Gastroesophageal sphincter (tissue), 4 donors: ENCODE measurements around the gene STT3B. TPM values are rescaled to one million over a fixed set of nuclear protein-coding genes. Genes with fewer than 3 reads are reported as not detected.

Source experiments
- ATAC-seq: fragments of 150-250 bp; one replicate; pipeline ENCODE4 v1.9.1; 2016; ENCODE audit warnings: mild to moderate bottlenecking, moderate library complexity
- H3K27ac ChIP-seq, 4 donors: fragments of 200-600 bp; sonication (generic) in 3 of 4; 1 replicate in 3 of 4; 2 replicates in 1 of 4; pipeline ENCODE4 v1.5.1; 2016 to 2019
- H3K27me3 ChIP-seq: fragments of 200-600 bp; sonication (generic); one replicate; pipeline ENCODE4 v1.5.1; 2019
- H3K36me3 ChIP-seq, 2 donors: fragments of 200-600 bp; sonication (generic); one replicate each; pipeline ENCODE4 v1.5.1; 2019; ENCODE audit warnings: control low read depth in 1 of 2
- H3K4me1 ChIP-seq, 3 donors: fragments of 200-600 bp; sonication (generic); 1 replicate in 2 of 3; 2 replicates in 1 of 3; pipeline ENCODE4 v1.5.1; 2016 to 2019; ENCODE audit warnings: control low read depth in 2 of 3
- H3K4me3 ChIP-seq, 2 donors: fragments of 200-600 bp; sonication (generic); one replicate each; pipeline ENCODE4 v1.5.1; 2019; ENCODE audit warnings: mild to moderate bottlenecking in 1 of 2, moderate library complexity in 1 of 2
- H3K9me3 ChIP-seq, 3 donors: fragments of 200-600 bp; sonication (generic); one replicate each; pipeline ENCODE4 v1.5.1; 2017 to 2019; ENCODE audit warnings: control low read depth in 2 of 3
- EP300 ChIP-seq: sonication (generic); formaldehyde crosslinking; IDR thresholded peaks from one replicate; pipeline ENCODE4 v1.6.1; 2017; ENCODE audit warnings: antibody characterized with exemption, mild to moderate bottlenecking
- POLR2A ChIP-seq, 2 donors: fragments of 450-650 bp; IDR thresholded peaks; one replicate each; pipeline ENCODE4 v1.6.1; 2017; ENCODE audit warnings: antibody characterized with exemption in 2 of 2, mild to moderate bottlenecking in 2 of 2, moderate library complexity in 1 of 2
- POLR2AphosphoS5 ChIP-seq: sonication (generic); formaldehyde crosslinking; IDR thresholded peaks from one replicate; pipeline ENCODE4 v1.6.1; 2017; ENCODE audit warnings: antibody characterized with exemption
- WGBS, 2 donors: methylation state at CpG; one replicate each; pipeline ENCODE4 v1.1.5; 2018; ENCODE audit warnings: low coverage in 1 of 2; 5-methylcytosine and 5-hydroxymethylcytosine counted together
- total RNA-seq, 4 donors: library from RNA; depleted of rRNA; stranded (reverse); fragments of >200 nt; gene quantifications; one replicate each; pipeline ENCODE4 v1.1.0, GENCODE V29; 2016
- TF ChIP-seq, protein P1 (sequence below), 4 experiments: fragments of 200-600 bp in 2 of 4; fragments of 450-650 bp in 2 of 4; sonication (generic) in 1 of 4; IDR thresholded peaks; one replicate each; pipeline ENCODE4 v1.5.1; 2017 to 2019; ENCODE audit warnings: antibody characterized with exemption in 4 of 4, mild to moderate bottlenecking in 2 of 4, moderate library complexity in 2 of 4

The STT3B gene
- total RNA-seq, 4 donors from 2014 or later: 75.4 to 107 (median 94.1) TPM

DNA sequence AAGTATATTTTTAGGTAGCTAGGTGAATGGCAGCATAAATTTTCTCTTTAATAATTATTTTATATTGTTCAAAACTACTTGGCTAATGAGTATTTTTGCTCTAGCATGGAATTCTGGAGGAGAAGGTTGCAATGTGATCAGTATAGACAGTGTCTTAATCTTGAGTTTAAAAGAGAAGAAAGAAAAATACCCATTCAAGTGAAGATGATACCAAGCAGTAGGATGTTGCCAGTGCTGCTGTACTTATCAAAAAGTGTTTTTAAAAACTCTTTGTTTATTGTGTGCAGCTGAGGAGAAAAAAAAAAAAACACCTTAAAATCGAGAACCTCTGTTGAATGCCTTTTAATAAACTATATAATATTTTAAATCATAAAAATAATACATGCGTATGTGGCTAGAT lies 47.9 kb downstream of the STT3B start:
- no peaks in the 10 kb centered on the region for H3K9me3 ChIP-seq
- H3K27me3 ChIP-seq: no peaks in the 10 kb centered on the region
- no peak for ATAC-seq
- TF ChIP-seq POLR2AphosphoS5 (no peak), POLR2A (IDR thresholded peaks at IDR 0.05) (no peak), EP300 (no peak)
- TF ChIP-seq, protein P1, sequence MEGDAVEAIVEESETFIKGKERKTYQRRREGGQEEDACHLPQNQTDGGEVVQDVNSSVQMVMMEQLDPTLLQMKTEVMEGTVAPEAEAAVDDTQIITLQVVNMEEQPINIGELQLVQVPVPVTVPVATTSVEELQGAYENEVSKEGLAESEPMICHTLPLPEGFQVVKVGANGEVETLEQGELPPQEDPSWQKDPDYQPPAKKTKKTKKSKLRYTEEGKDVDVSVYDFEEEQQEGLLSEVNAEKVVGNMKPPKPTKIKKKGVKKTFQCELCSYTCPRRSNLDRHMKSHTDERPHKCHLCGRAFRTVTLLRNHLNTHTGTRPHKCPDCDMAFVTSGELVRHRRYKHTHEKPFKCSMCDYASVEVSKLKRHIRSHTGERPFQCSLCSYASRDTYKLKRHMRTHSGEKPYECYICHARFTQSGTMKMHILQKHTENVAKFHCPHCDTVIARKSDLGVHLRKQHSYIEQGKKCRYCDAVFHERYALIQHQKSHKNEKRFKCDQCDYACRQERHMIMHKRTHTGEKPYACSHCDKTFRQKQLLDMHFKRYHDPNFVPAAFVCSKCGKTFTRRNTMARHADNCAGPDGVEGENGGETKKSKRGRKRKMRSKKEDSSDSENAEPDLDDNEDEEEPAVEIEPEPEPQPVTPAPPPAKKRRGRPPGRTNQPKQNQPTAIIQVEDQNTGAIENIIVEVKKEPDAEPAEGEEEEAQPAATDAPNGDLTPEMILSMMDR (IDR thresholded peaks at IDR 0.05): no peak
- WGBS, 2 donors: 77 to 85% methylated on average over 2 of the region's 2 CpGs
- H3K27ac ChIP-seq: no peak overlapping the region
- no peak overlapping the region for H3K4me3 ChIP-seq
- H3K4me1 ChIP-seq: peaks cover 0 to 22% (median 0%) of the 10 kb centered on the region in 3 donors
- no peaks in the 10 kb centered on the region for H3K36me3 ChIP-seq

DNA sequence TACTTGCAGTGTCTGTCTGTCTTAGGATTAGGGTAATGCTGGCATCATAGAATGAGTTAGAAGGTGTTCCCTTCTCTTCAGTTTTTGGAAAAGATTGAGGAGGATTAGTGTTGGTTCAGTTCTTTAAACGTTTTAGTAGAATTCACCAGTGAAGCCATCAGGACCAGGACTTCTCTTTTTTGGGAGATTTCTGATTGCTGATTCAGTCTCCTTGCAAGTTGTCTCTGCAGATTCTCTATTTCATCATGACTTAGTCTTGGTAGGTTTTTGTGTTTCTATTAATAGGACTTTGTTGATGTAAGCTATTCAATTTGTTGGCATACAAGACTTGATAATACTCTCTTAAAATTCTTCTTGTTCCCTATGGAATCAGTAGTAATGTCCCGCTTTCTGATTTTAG lies 48.9 kb downstream of the STT3B start:
- H3K4me1 ChIP-seq: peaks cover 0 to 22% (median 0%) of the 10 kb centered on the region in 3 donors
- TF ChIP-seq POLR2AphosphoS5 (no peak), POLR2A (IDR thresholded peaks at IDR 0.05) (no peak), EP300 (no peak)
- TF ChIP-seq, protein P1 (IDR thresholded peaks at IDR 0.05): no peak
- no peaks in the 10 kb centered on the region for H3K9me3 ChIP-seq
- WGBS, 2 donors: 80 to 84% methylated on average over 2 of the region's 2 CpGs
- H3K27ac ChIP-seq: no peak overlapping the region
- no peaks in the 10 kb centered on the region for H3K36me3 ChIP-seq
- no peaks in the 10 kb centered on the region for H3K27me3 ChIP-seq
- no peak for ATAC-seq
- no peak overlapping the region for H3K4me3 ChIP-seq

DNA sequence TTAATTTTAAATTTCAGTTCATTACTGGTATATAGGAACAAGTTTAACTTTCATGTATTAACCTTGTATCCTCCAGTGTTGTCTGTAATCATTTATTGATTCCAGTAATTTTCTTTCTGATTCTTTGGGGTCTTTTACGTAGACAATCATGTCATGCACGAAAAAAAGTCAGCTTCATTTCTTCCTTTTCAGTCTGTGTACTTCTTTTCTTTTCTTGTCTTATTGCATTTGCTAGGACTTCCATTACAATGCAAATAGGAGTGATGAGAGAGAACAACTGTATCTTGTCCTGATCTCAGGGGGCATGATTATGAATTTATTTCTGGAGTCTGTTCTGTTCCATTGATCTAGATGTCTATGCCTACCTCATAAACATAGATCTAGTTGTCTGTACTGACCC lies 56.5 kb downstream of the STT3B start:
- TF ChIP-seq POLR2AphosphoS5 (no peak), EP300 (no peak), POLR2A (IDR thresholded peaks at IDR 0.05) (no peak)
- TF ChIP-seq, protein P1 (IDR thresholded peaks at IDR 0.05): no peak
- ATAC-seq: no peak
- H3K9me3 ChIP-seq: peaks cover 0 to 17% (median 0%) of the 10 kb centered on the region in 3 donors
- H3K27me3 ChIP-seq: no peaks in the 10 kb centered on the region
- H3K4me1 ChIP-seq: no peaks in the 10 kb centered on the region
- no peak overlapping the region for H3K4me3 ChIP-seq
- WGBS, 2 donors: 82 to 100% methylated on average over 2 of the region's 2 CpGs
- peaks cover 0 to 19% of the 10 kb centered on the region in 2 donors for H3K36me3 ChIP-seq
- H3K27ac ChIP-seq: no peak overlapping the region

DNA sequence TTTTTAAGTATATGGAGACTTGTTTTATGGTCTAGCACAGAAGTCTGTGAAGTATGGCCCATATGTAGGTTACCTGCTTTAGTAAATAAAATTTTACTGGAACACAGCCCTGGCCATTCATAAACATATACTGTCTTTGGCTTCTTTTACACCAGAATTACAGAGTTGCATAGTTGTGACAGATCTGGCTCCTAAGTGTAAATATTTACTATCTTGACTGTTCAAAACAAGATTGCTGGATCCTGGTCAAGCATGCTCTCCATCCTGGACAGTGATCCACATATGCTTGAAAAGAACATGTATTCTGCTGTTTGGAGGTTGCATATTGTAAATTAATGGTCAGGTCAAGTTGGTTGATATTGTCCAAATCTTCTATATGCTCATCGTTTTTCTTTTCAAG lies 57.9 kb downstream of the STT3B start:
- no peaks in the 10 kb centered on the region for H3K4me1 ChIP-seq
- ATAC-seq: no peak
- H3K4me3 ChIP-seq: no peak overlapping the region
- H3K36me3 ChIP-seq: peaks cover 0 to 30% of the 10 kb centered on the region in 2 donors
- no peaks in the 10 kb centered on the region for H3K27me3 ChIP-seq
- H3K9me3 ChIP-seq: peaks cover 0 to 17% (median 0%) of the 10 kb centered on the region in 3 donors
- 71 to 100% methylated on average over 1 of the region's 1 CpG for WGBS, 2 donors
- TF ChIP-seq POLR2A (IDR thresholded peaks at IDR 0.05) (no peak), POLR2AphosphoS5 (no peak), EP300 (no peak)
- TF ChIP-seq, protein P1 (IDR thresholded peaks at IDR 0.05): no peak
- H3K27ac ChIP-seq: no peak overlapping the region

DNA sequence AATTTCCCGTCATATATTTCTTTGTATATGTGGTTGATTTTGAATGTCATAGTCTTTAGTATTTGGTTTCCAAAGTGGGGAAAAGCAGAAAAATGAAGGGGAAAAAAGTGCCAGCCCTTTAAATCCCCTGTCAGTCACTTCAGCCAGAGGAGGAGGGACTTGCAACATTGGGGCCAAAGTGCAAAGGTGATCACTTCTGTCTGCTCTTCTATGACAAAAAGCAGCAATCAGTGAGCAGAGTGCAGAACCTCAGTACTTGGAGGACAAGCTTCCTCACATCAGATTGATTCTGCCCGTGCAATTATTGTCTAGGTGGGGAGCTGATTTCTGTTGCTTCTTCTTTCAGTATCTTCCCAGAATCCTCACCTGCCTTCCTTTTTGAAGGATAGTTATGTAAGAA lies 60.0 kb downstream of the STT3B start:
- WGBS, 2 donors: 71 to 96% methylated on average over 1 to 2 of the region's 2 CpGs
- Histone ChIP-seq H3K9me3 (peaks cover 0 to 17% (median 0%) of the 10 kb centered on the region in 3 donors), H3K4me1 (no peaks in the 10 kb centered on the region), H3K36me3 (peaks cover 0 to 29% of the 10 kb centered on the region in 2 donors), H3K27ac (no peak overlapping the region), H3K27me3 (no peaks in the 10 kb centered on the region), H3K4me3 (no peak overlapping the region)
- ATAC-seq: no peak
- TF ChIP-seq EP300: no peak
- TF ChIP-seq, protein P1 (IDR thresholded peaks at IDR 0.05): no peak
- no peak for TF ChIP-seq POLR2AphosphoS5
- no peak for TF ChIP-seq POLR2A (IDR thresholded peaks at IDR 0.05)
